ENCODE data around the gene GALNTL6.

The GALNTL6 gene

GRCh38 chr4:172042714-172043114 is 229.5 kb downstream of the GALNTL6 start:
- TF ChIP-seq CTCF (IDR thresholded peaks at IDR 0.05; ENCODE audit: low read depth, low read length, missing control alignments), result no peak
- DNase-seq (ENCODE audit: extremely low read depth, low read depth), result peak; percentile 2
- no peak overlapping the region for H3K4me3 ChIP-seq (replicated peaks; ENCODE audit: low read depth, low read length)

- no peak for DNase-seq (ENCODE audit: extremely low read depth, low read depth)
- no peak for TF ChIP-seq CTCF (IDR thresholded peaks at IDR 0.05; ENCODE audit: low read depth, low read length, missing control alignments)
- H3K4me3 ChIP-seq (replicated peaks; ENCODE audit: low read depth, low read length), result no peak overlapping the region
Observed at GRCh38 chr4:172045981-172046380, 232.8 kb downstream of the GALNTL6 start.

- no peak for DNase-seq (ENCODE audit: extremely low read depth, low read depth)
- no peak for TF ChIP-seq CTCF (IDR thresholded peaks at IDR 0.05; ENCODE audit: low read depth, low read length, missing control alignments)
- no peak overlapping the region for H3K4me3 ChIP-seq (replicated peaks; ENCODE audit: low read depth, low read length)
Observed at GRCh38 chr4:172048666-172049065, 235.5 kb downstream of the GALNTL6 start.

- TF ChIP-seq CTCF (IDR thresholded peaks at IDR 0.05; ENCODE audit: low read depth, low read length, missing control alignments), result no peak
- no peak overlapping the region for H3K4me3 ChIP-seq (replicated peaks; ENCODE audit: low read depth, low read length)
- no peak for DNase-seq (ENCODE audit: extremely low read depth, low read depth)
Observed at GRCh38 chr4:172050911-172051310, 237.7 kb downstream of the GALNTL6 start.

GRCh38 chr4:172055046-172055445 is 241.8 kb downstream of the GALNTL6 start:
- no peak for TF ChIP-seq CTCF (IDR thresholded peaks at IDR 0.05; ENCODE audit: low read depth, low read length, missing control alignments)
- H3K4me3 ChIP-seq (replicated peaks; ENCODE audit: low read depth, low read length), result no peak overlapping the region
- DNase-seq (ENCODE audit: extremely low read depth, low read depth), result no peak

- H3K4me3 ChIP-seq (replicated peaks; ENCODE audit: low read depth, low read length), result no peak overlapping the region
- no peak for DNase-seq (ENCODE audit: extremely low read depth, low read depth)
- no peak for TF ChIP-seq CTCF (IDR thresholded peaks at IDR 0.05; ENCODE audit: low read depth, low read length, missing control alignments)
Observed at GRCh38 chr4:172055498-172055897, 242.3 kb downstream of the GALNTL6 start.

- no peak for DNase-seq (ENCODE audit: extremely low read depth, low read depth)
- TF ChIP-seq CTCF (IDR thresholded peaks at IDR 0.05; ENCODE audit: low read depth, low read length, missing control alignments), result no peak
- no peak overlapping the region for H3K4me3 ChIP-seq (replicated peaks; ENCODE audit: low read depth, low read length)
Observed at GRCh38 chr4:172061204-172061603, 248.0 kb downstream of the GALNTL6 start.
